ENCODE results near the gene CHURC1.

The CHURC1 gene

DNA sequence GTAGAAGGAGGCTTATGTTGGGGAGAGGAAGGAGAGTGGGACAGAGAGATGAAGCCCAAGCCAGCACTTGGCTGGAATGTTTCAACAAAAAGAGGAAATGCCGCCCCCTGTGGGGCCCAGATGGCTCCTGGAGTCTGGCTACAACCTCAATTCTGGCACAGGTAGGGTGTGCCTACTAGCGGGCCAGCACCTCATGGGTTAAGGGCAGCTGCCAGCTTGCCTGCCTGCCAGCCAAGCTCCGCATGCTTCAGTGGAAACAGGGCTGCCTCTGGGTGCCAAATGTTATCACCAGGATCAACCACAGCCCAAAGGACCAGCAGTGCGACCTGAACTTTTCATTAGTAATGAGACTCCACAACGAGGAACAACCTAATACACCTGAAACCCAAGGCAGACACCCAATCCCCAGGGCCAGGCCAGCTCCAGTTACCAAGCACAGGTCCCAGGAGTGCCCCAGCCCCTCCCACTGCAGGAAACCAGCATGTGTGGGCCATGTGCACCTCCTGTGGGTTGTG lies 46.6 kb downstream of the CHURC1 start:
- DNase-seq: no peak

DNA sequence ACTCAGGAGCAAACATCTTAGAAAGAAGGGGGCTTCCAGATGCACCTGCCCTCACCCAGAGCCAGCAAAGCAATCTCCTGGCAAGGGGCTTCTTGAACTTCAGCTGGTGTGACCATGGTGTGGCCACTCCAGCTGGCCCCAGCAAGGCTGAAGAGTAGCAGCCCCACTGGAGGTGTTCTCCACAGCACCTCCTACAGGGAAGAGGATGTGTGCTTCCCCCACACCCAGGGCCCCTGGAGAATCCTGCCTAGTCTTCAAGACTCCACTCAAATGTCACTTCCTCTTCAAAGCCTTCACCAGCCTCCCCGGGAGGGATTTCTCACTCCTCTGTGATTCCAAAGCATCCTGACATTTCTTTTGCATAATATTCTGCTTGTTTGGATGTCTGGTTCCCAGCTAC lies 49.4 kb downstream of the CHURC1 start:
- DNase-seq: no peak

GRCh38 chr14:64965356-64966000 lies 51.2 kb downstream of the CHURC1 start:
- DNase-seq: no peak

DNA sequence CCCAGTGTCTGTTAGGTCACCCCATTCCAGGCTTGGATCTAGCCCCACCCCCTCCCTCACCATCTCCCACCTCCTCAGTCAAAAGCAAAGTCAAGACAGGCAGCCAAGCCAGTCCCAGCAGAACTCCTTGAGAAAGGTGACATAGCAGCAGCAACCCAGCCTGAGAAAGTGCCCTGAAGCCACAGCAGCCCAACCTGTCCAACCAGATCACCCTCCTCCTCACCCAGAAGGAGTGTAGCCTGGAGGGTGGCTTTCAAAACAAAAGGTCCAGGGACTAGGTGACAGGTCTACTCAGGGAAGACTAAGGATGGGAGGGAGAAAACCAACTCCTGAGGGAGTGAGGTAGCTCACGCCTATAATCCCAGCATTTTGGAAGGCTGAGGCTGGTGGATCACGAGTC lies 52.7 kb downstream of the CHURC1 start:
- no peak for DNase-seq

GRCh38 chr14:64968167-64968566 lies 53.9 kb downstream of the CHURC1 start:
- DNase-seq: no peak

DNA sequence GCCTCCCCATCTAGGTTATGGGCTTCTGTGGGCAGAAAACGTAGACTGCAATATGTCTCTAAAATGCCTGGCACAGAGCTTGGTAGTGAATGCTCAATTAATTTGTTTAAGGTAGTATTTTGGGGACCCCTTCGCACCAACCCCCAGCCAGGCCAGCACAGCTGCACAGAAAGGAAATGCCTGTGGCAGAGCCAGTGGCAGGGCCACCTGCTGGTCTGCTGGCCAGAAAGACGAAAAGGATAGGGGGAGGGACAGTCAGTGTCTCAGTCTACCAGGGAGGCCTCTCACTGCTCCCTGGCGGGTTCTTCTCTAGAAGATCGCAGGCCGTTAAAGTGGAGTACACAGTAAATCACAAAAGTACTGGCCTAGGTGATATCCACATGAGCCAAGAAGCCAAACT lies 54.4 kb downstream of the CHURC1 start:
- DNase-seq: no peak

DNA sequence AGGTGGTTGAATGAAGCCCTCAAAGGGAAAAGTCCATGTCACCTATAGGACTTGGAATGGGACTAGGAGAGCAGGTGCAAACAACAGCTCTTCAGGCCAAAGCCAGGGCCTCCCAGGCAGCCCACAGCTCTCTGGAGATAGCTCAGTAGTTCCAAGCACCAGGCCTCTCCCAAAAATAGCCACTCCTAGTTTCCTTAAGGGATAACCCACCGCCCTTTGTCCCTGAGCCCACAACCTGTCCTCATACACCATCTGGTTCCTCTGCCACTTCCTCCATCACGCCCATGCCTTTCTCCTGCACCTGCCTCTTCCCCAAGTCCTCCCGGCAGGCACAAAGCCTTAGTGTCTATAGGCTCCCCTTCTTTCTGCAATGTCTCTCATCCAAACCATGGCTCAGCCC lies 55.8 kb downstream of the CHURC1 start:
- no peak for DNase-seq

GRCh38 chr14:64970776-64971477 lies 56.7 kb downstream of the CHURC1 start:
- peak; percentile 23 for DNase-seq

- no peak for DNase-seq
Measured at GRCh38 chr14:64971491-64971942, 57.3 kb downstream of the CHURC1 start.

- DNase-seq: peak; percentile 66
Measured at GRCh38 chr14:64971943-64972791, 57.9 kb downstream of the CHURC1 start, which contains the start of gene RAB15. RAB15 (minus strand) TSS chr14:64972336; CDS start chr14:64972076, 260 bp downstream.

- DNase-seq: no peak
Measured at GRCh38 chr14:64973026-64973442, 58.8 kb downstream of the CHURC1 start.

GRCh38 chr14:64973826-64974225 lies 59.6 kb downstream of the CHURC1 start:
- DNase-seq: no peak

- peak; percentile 24 for DNase-seq
Measured at GRCh38 chr14:64974563-64974962, 60.3 kb downstream of the CHURC1 start.

DNA sequence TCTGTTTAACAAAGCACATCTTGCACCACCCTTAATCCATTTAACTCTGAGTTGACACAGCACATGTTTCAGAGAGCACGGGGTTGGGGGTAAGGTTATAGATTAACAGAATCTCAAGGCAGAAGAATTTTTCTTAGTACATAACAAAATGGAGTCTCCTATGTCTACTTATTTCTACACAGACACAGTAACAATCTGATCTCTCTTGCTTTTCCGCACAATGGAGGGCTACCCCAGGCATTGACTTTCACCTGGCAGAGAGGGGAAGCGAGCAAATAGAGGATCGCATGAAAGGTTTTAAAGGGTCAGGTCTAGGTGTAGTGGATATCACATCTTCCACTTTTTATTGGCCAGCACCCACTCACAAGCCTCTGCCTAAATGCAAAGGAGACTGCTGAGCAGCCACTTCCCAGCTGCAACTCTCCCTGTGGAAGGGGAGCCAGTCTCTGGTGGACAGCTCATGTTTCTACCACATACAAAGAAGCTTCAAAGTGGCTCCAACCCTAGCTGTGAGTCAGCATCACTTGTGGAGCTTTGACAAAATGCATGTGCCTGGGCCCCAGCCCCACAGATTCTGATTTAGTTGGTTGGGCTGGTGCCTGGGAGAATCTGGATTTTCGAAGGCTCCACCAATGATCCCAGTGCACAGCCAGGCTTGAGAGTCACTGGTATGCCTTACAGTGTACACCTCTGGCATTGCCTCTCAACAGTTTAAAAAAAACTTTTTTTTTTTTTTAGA lies 65.2 kb downstream of the CHURC1 start:
- no peak for DNase-seq

GRCh38 chr14:64983439-64984310 lies 69.4 kb downstream of the CHURC1 start:
- peak; percentile 80 for DNase-seq
